ENCODE measurements around the gene RELL2.

DNA sequence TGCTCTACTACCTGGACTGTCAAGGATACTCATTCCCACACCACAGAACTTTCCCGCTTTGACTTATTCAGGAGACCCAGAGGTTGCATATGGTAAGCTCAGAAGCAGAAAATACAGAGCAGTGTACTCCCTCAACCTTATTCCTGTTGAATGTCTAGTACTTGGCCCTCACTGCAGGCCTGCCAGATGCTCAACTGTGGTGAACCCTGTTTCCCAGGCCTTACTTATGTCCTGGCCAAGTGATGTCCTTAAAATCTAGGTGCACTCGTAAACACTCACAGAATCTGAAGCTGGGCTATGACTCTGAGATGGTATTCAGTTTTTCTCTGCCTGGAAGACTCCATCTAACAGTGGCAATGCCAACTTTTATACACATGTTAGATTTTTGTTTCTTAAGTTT is 39.0 kb upstream of the RELL2 start:
- TF ChIP-seq, protein P1, sequence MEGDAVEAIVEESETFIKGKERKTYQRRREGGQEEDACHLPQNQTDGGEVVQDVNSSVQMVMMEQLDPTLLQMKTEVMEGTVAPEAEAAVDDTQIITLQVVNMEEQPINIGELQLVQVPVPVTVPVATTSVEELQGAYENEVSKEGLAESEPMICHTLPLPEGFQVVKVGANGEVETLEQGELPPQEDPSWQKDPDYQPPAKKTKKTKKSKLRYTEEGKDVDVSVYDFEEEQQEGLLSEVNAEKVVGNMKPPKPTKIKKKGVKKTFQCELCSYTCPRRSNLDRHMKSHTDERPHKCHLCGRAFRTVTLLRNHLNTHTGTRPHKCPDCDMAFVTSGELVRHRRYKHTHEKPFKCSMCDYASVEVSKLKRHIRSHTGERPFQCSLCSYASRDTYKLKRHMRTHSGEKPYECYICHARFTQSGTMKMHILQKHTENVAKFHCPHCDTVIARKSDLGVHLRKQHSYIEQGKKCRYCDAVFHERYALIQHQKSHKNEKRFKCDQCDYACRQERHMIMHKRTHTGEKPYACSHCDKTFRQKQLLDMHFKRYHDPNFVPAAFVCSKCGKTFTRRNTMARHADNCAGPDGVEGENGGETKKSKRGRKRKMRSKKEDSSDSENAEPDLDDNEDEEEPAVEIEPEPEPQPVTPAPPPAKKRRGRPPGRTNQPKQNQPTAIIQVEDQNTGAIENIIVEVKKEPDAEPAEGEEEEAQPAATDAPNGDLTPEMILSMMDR (IDR thresholded peaks at IDR 0.05): no peak
- no peak for TF ChIP-seq POLR2A (IDR thresholded peaks at IDR 0.05)
